Measurements from ENCODE around the gene RPL31.

The RPL31 gene

DNA sequence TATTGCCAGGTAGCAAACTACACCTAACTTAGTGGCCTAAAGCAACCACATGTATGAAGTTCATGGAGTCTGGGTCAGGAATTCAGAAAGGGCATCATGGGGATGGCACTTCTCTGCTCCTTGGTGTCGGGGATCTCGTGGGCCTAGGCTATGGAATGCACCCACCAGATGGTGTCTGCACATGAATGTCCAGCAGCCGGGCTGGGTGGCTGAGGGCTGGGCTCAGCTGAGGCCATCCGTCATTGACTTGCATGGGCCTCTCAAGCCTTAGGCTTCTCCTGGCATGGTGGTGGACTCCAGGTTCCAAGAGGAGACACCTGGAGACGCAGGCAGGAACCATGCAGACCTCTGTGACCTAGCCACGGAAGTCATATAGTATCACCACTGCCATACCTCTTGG lies 26.0 kb upstream of the RPL31 start:
- DNase-seq: no peak

GRCh38 chr2:100976645-100977391 lies 25.3 kb upstream of the RPL31 start:
- DNase-seq: no peak

DNA sequence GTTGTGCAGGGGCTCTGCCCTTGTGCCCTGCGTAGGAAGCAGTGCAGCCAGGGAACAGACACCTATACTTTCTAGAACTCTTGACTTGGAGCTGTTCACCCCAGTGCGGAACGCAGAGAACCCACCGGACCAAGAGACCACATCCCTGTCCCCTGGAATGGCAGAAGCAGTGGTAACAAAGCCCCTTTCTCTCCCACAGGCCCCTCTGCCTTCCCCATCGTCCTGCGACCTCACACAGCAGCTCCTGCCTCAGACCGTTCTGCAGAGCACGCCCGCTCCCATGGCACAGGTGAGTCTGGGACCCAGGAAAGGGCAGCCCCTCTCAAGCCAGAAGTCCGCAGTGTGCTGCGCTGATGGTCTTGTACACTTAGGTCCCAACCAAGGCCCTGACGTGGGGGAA lies 24.6 kb upstream of the RPL31 start:
- no peak for DNase-seq

GRCh38 chr2:100978582-100979191 lies 23.4 kb upstream of the RPL31 start:
- no peak for DNase-seq

GRCh38 chr2:100980046-100980445 lies 22.0 kb upstream of the RPL31 start:
- DNase-seq: no peak

DNA sequence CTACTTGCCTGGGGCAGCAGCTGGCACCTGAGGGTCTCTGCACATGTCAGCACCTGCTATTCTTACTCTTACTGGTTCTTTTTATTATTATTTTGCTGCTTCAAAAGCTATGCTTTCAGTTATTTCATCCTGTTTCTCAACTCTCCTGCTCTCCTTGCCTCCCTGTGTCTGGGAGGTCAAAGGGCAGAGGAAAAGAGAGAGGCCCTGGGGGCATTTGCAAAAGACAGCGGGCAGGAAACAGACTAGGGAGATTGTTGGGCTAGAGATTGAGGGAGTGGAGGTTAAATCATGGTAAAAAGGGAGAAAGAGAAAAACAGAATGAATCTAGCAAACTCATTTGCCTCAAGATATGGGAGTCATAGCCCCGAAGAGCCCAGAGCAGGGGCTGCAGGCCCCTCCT lies 21.1 kb upstream of the RPL31 start:
- DNase-seq: no peak

- no peak for DNase-seq
Measured at GRCh38 chr2:100982431-100982861, 19.6 kb upstream of the RPL31 start.

- no peak for DNase-seq
Measured at GRCh38 chr2:100983201-100983600, 18.9 kb upstream of the RPL31 start.

GRCh38 chr2:100983684-100984310 lies 18.3 kb upstream of the RPL31 start:
- DNase-seq: no peak

DNA sequence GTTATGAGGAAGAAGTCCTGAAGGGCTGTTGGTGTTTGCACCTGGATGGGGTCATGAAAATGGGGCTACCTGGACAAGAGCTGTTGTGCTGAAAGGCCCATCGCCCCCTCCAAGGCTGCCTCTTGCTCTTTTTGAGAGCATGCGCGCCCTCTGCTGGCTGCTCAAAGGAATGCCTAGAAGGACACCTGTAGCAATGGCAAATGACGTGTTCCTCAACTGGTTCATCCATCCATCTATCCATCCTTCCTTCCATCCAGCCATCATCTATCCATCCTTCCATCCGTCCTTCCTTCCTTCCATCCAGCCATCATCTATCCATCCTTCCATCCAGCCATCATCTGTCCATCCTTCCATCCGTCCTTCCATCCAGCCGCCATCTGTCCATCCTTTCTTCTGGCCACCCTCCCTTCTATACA lies 17.2 kb upstream of the RPL31 start:
- peak; percentile 69 for DNase-seq

DNA sequence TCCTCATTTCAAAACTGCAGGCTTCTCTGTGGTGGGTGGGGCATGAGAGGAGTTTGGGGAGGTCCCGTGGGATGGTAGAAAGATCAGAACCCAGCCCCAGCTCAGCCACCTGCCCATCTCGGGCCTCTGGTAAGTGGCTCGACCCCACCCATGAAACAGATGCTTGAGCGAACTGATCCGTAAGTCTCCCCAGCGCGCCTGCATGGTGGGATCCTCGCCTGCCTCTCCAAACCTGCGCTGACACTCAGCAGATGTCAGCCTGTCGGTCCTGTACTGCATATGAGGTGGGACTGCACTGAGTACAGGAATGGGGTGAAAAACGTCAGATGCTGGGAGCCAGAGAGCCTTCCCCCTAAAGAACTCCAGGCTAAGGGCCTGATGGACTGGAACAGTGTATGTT lies 15.9 kb upstream of the RPL31 start:
- no peak for DNase-seq

DNA sequence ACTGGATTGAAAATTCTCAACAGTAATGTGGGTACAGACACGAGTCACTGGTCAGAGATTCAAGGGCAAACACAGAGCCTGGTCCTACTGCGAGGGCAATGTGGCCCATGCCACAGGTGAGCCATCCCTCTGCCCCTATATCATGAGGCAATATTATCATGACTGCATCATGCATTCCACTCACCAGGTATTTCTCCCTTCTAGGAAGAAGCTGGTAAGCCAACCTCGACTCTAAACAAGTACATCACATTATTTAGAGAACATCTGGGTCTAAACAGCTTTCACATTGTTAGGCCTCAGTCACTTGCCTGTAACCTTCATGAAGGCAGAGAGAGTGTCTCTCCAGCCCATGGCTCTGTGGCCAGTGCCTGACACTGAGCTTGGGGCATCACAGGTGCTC lies 14.6 kb upstream of the RPL31 start:
- no peak for DNase-seq

- no peak for DNase-seq
Measured at GRCh38 chr2:100987974-100988373, 14.1 kb upstream of the RPL31 start.

GRCh38 chr2:100988630-100989417 lies 13.3 kb upstream of the RPL31 start:
- no peak for DNase-seq

- DNase-seq: no peak
Measured at GRCh38 chr2:100989666-100990065, 12.4 kb upstream of the RPL31 start.

DNA sequence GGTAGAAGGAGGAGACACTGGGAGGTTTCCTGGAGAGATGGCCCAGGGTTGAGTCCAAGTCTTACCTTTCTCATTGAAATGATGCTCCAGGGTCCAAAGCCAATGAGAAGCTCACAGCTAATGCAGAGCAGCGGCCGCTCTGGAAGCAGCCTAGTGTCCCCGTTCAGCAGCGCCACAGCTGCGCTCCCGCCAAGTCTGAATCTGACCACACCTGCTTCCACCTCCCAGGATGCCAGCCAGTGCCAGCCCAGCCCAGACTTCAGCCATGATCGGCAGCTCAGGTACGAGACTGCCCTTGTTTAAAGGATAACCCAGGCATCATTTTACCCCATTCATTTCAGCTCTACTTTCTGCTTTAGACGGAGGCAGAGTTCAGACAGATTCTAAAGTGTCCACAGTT lies 11.9 kb upstream of the RPL31 start:
- no peak for DNase-seq

GRCh38 chr2:100990650-100991403 lies 11.3 kb upstream of the RPL31 start:
- DNase-seq: no peak

DNA sequence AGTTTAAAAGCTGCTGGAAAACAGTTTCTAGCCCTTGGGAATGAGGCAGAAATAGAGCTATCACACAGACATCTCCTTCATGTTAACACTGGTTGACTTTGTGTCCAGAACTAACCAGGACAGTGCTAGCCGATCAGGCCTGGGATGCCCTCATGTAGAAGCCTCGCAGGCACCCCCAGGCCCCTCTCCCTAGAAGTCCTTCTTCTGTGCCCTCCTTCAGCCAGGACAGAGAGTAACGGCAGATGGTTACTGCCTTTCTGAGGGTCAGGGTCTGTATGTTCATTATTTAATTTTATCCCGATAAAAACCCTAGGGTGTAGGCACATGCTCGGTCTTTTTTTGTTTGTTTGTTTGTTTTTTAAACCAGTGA lies 10.7 kb upstream of the RPL31 start:
- no peak for DNase-seq

- DNase-seq: no peak
Measured at GRCh38 chr2:100992262-100992661, 9.8 kb upstream of the RPL31 start.

DNA sequence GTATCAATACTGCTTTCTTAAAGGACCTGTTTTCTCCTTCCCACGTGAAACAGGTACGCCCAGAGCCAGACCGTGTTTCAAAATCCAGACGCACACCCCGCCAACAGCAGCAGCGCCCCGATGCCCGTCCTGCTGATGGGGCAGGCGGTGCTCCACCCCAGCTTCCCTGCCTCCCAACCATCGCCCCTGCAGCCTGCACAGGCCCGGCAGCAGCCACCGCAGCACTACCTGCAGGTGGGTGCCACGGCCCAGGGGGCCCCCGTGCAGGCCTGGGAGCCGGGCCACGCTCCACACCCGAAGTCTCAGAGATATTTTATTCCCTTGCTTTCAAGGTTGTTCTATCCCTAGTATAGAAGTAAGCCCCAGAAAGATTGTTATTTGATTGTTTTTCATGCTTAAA lies 8.8 kb upstream of the RPL31 start:
- DNase-seq: no peak

DNA sequence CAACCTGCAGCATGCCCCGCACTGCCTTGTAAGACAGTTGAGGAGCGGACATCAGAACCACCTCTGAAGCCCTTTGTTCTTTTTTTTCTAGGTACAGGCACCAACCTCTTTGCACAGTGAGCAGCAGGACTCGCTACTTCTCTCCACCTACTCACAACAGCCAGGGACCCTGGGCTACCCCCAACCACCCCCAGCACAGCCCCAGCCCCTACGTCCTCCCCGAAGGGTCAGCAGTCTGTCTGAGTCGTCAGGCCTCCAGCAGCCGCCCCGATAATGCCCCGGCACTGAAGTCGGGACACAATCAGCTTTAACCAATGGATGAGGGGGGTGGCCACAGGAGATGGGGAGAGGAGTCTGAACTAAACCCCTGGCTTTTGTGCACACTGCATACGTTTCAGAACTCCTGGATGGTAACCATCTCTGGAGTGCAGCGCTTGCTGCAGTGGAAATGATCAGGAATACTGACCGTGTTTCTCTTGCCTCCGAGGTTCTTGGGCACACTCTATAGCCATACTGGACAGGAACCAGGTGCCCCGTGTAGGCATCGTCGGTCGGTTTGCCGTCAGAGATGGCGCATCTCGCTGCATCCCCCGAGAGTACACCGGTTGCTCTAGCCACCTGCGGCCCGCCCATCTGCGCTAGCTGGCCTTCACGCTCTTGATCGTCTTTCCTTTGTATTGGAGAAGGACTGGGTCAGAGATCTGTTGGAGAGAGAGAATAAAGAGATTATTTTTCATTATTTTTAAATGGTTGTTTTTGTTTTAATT lies 6.6 kb upstream of the RPL31 start:
- no peak for DNase-seq

Data from NCI-H146 (cell line).